Smooth muscle cell (in vitro differentiated cells): ENCODE results near the gene SYT9. TPM values are rescaled to one million over a fixed set of nuclear protein-coding genes. Genes with fewer than 3 reads are reported as not detected.

Source experiments
- DNase-seq: peaks from one replicate; lab custom pipeline; 2025; ENCODE audit not compliant: unreplicated experiment; lab: John Stamatoyannopoulos, UW
- H2AFZ ChIP-seq: fragments of 200-600 bp; sonication (generic); 2 replicates; pipeline ENCODE4 v1.6.0; 2016; ENCODE audit warnings: antibody characterized with exemption, low read depth, mild to moderate bottlenecking
- H3F3A ChIP-seq: fragments of 200-600 bp; sonication (generic); 2 replicates; pipeline ENCODE4 v1.6.0; 2017; ENCODE audit warnings: antibody characterized with exemption, low read depth
- H3K27ac ChIP-seq: fragments of 200-600 bp; sonication (generic); 2 replicates; pipeline ENCODE4 v1.5.1; 2016; ENCODE audit warnings: low read depth, mild to moderate bottlenecking
- H3K27me3 ChIP-seq: fragments of 200-600 bp; sonication (generic); 2 replicates; pipeline ENCODE4 v1.6.1; 2016; ENCODE audit warnings: low read depth, mild to moderate bottlenecking
- H3K36me3 ChIP-seq: fragments of 200-600 bp; sonication (generic); 2 replicates; pipeline ENCODE4 v1.5.1; 2016; ENCODE audit warnings: low read depth
- H3K4me1 ChIP-seq: fragments of 200-600 bp; sonication (generic); 2 replicates; pipeline ENCODE4 v1.5.1; 2016; ENCODE audit warnings: low read depth
- H3K4me2 ChIP-seq: fragments of 200-600 bp; sonication (generic); 2 replicates; pipeline ENCODE4 v1.6.0; 2016; ENCODE audit warnings: mild to moderate bottlenecking
- H3K4me3 ChIP-seq: fragments of 200-600 bp; sonication (generic); 2 replicates; pipeline ENCODE4 v1.5.1; 2016; ENCODE audit warnings: mild to moderate bottlenecking
- H3K79me2 ChIP-seq: fragments of 200-600 bp; sonication (generic); 2 replicates; pipeline ENCODE4 v1.6.0; 2016; ENCODE audit warnings: low read depth, mild to moderate bottlenecking
- H3K9ac ChIP-seq: fragments of 200-600 bp; sonication (generic); 2 replicates; pipeline ENCODE4 v1.6.0; 2016; ENCODE audit warnings: low read depth
- H3K9me3 ChIP-seq: fragments of 200-600 bp; sonication (generic); replicated peaks from 2 replicates; pipeline ENCODE4 v1.5.1; 2016; ENCODE audit warnings: low read depth
- H4K20me1 ChIP-seq: fragments of 200-600 bp; sonication (generic); 2 replicates; pipeline ENCODE4 v1.6.0; 2016; ENCODE audit warnings: low read depth
- CTCF ChIP-seq: fragments of 200-600 bp; sonication (generic); IDR thresholded peaks from 2 replicates; pipeline ENCODE4 v1.5.1; 2017; ENCODE audit warnings: borderline replicate concordance, mild to moderate bottlenecking, antibody characterized with exemption; ENCODE audit not compliant: insufficient read depth, poor library complexity, severe bottlenecking
- whole genome bisulfite sequencing: methylation state at CpG from one replicate; pipeline ENCODE4 v1.1.7; 2016; ENCODE audit warnings: low lambda C conversion rate; 5-methylcytosine and 5-hydroxymethylcytosine counted together
- polyA plus RNA-seq: library from polyadenylated mRNA; unstranded; fragments of >200 nt; fragmentation: Nextera tagmentation; extraction: Ambion mirVana; gene quantifications from 2 replicates; pipeline ENCODE4 v1.2.1, GENCODE V29; 2016
- total RNA-seq: library from RNA; depleted of rRNA; stranded (reverse); fragments of >200 nt; gene quantifications from 2 replicates; pipeline ENCODE4 v1.2.3, GENCODE V29; 2014

Gene SYT9
- total and polyA plus RNA-seq, 2 experiments from 2014 or later, result 0.06 TPM; not detected in 1

- DNase-seq, result no peak
- no peak for TF ChIP-seq CTCF
- Histone ChIP-seq H3K27me3 (no peaks in the 10 kb centered on the region), H3K9ac (no peak overlapping the region), H3K4me3 (no peak overlapping the region), H3K27ac (no peak overlapping the region), H3K79me2 (no peaks in the 10 kb centered on the region), H4K20me1 (no peaks in the 10 kb centered on the region), H3K4me2 (no peak overlapping the region), H3K36me3 (no peaks in the 10 kb centered on the region), H2AFZ (no peak overlapping the region), H3K9me3 (no peaks in the 10 kb centered on the region), H3K4me1 (no peaks in the 10 kb centered on the region), H3F3A (no peaks in the 10 kb centered on the region)
- WGBS, result 95% methylated on average over 3 of the region's 3 CpGs
Observed at GRCh38 chr11:7506243-7506642, 254.5 kb downstream of the SYT9 start.

- DNase-seq, result no peak
- H3K27ac ChIP-seq, result no peak overlapping the region
- no peaks in the 10 kb centered on the region for H3K9me3 ChIP-seq
- H3K36me3 ChIP-seq, result no peaks in the 10 kb centered on the region
- 95% methylated on average over 3 of the region's 3 CpGs for WGBS
- no peak overlapping the region for H3K4me3 ChIP-seq
- no peaks in the 10 kb centered on the region for H3F3A ChIP-seq
- no peak overlapping the region for H2AFZ ChIP-seq
- no peak for TF ChIP-seq CTCF
- H3K27me3 ChIP-seq, result no peaks in the 10 kb centered on the region
- H3K9ac ChIP-seq, result no peak overlapping the region
- no peaks in the 10 kb centered on the region for H4K20me1 ChIP-seq
- H3K79me2 ChIP-seq, result no peaks in the 10 kb centered on the region
- peaks cover 7% of the 10 kb centered on the region for H3K4me1 ChIP-seq
- no peak overlapping the region for H3K4me2 ChIP-seq
Observed at GRCh38 chr11:7508087-7508486, 256.4 kb downstream of the SYT9 start.

- H3K4me3 ChIP-seq, result no peak overlapping the region
- no peaks in the 10 kb centered on the region for H3K27me3 ChIP-seq
- peaks cover 3% of the 10 kb centered on the region for H3K79me2 ChIP-seq
- H3K4me1 ChIP-seq, result peaks cover 12% of the 10 kb centered on the region
- WGBS, result 61% methylated on average over 2 of the region's 2 CpGs
- no peak overlapping the region for H3K4me2 ChIP-seq
- H3K27ac ChIP-seq, result no peak overlapping the region
- no peaks in the 10 kb centered on the region for H4K20me1 ChIP-seq
- no peaks in the 10 kb centered on the region for H3K36me3 ChIP-seq
- DNase-seq, result no peak
- no peaks in the 10 kb centered on the region for H3F3A ChIP-seq
- no peak for TF ChIP-seq CTCF
- H2AFZ ChIP-seq, result no peak overlapping the region
- no peak overlapping the region for H3K9ac ChIP-seq
- no peaks in the 10 kb centered on the region for H3K9me3 ChIP-seq
Observed at GRCh38 chr11:7509966-7510365, 258.3 kb downstream of the SYT9 start.

- Histone ChIP-seq H3F3A (no peaks in the 10 kb centered on the region), H3K9me3 (no peaks in the 10 kb centered on the region), H3K79me2 (peaks cover 6% of the 10 kb centered on the region), H3K27ac (no peak overlapping the region), H3K27me3 (no peaks in the 10 kb centered on the region), H3K36me3 (no peaks in the 10 kb centered on the region), H3K4me3 (no peak overlapping the region), H3K4me1 (peaks cover 12% of the 10 kb centered on the region), H4K20me1 (no peaks in the 10 kb centered on the region), H3K9ac (no peak overlapping the region), H3K4me2 (no peak overlapping the region), H2AFZ (no peak overlapping the region)
- 84% methylated on average over 5 of the region's 5 CpGs for WGBS
- TF ChIP-seq CTCF, result no peak
- DNase-seq, result no peak
Observed at GRCh38 chr11:7511401-7511800, 259.7 kb downstream of the SYT9 start.
